AG04450 (cell line): ENCODE measurements around the gene LCN6. TPM values are rescaled to one million over a fixed set of nuclear protein-coding genes. Genes with fewer than 3 reads are reported as not detected.

Experiments
- CTCF ChIA-PET: fragments of 300-600, 350-600 bp; formaldehyde crosslinking; extraction: SDS; loops from one replicate; lab custom pipeline; 2022; ENCODE audit warnings: antibody characterized with exemption, inconsistent platforms; lab: Charles Lee
- POLR2A ChIA-PET: fragments of 350-600 bp; formaldehyde crosslinking; extraction: SDS; loops from one replicate; lab custom pipeline; 2021; ENCODE audit warnings: antibody characterized with exemption, inconsistent platforms; lab: Yijun Ruan, JAX
- DNase-seq: peaks from one replicate; pipeline ENCODE4 v3.0.0-alpha.2; 2011; ENCODE audit warnings: low read depth, low spot score
- H3K27ac ChIP-seq: one replicate; pipeline ENCODE4 v1.5.1; 2012; ENCODE audit warnings: low read depth, low read length, control low read depth
- H3K27me3 ChIP-seq: one replicate; pipeline ENCODE4 v1.6.0; 2012; ENCODE audit warnings: low read length; ENCODE audit not compliant: control insufficient read depth, insufficient read depth
- H3K4me3 ChIP-seq: 2 replicates; pipeline ENCODE4 v1.5.1; 2011; ENCODE audit warnings: mild to moderate bottlenecking, low read depth, low read length, control low read depth
- H3K9me3 ChIP-seq: 2 replicates; pipeline ENCODE4 v1.5.1; 2012; ENCODE audit warnings: low read length; ENCODE audit not compliant: control insufficient read depth, insufficient read depth
- CTCF ChIP-seq: IDR thresholded peaks from 2 replicates; pipeline ENCODE4 v1.5.1; 2011; ENCODE audit warnings: low read depth, low read length, control low read depth, inconsistent platforms
- polyA plus RNA-seq: library from polyadenylated mRNA; depleted of rRNA; stranded (reverse); fragments of >200 nt; gene quantifications from 2 replicates; pipeline ENCODE4 v1.2.3, GENCODE V29; 2011

Gene LCN6
- polyA plus RNA-seq, 1 experiment: not detected

GRCh38 chr9:136703276-136703860 lies 45.0 kb downstream of the LCN6 start:
- H3K27ac ChIP-seq: no peak overlapping the region
- H3K27me3 ChIP-seq: peaks cover 17% of the 10 kb centered on the region
- ChIA-PET CTCF (no interaction called here), POLR2A (no interaction called here)
- H3K4me3 ChIP-seq: no peak overlapping the region
- no peak for DNase-seq
- H3K9me3 ChIP-seq: no peaks in the 10 kb centered on the region
- TF ChIP-seq CTCF: no peak

DNA sequence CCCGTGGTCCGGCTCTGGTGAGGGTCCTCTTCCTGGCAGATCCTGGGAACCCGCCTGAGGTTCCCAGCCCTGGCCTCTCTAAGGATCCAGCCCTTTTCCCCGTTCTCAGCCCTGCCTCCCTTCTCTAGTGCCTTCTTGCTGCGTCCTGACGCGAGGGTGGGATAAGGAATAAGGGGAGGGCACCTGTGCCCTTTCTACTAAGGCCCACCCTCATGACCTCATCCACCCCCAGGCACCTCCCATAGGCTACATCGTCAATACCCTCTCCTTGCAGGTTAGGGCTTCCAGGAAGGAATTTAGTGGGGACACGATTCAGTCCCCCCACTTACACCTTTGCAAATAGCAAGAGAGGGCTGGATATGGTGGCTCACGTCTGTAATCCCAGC lies 46.7 kb downstream of the LCN6 start:
- POLR2A ChIA-PET: no interaction called here
- peaks cover 19% of the 10 kb centered on the region for H3K27me3 ChIP-seq
- no peaks in the 10 kb centered on the region; the same call in 1 of the 2 replicates for H3K9me3 ChIP-seq
- no peak for TF ChIP-seq CTCF
- no peak for DNase-seq
- H3K4me3 ChIP-seq: no peak overlapping the region
- H3K27ac ChIP-seq: no peak overlapping the region
- CTCF ChIA-PET: no interaction called here

DNA sequence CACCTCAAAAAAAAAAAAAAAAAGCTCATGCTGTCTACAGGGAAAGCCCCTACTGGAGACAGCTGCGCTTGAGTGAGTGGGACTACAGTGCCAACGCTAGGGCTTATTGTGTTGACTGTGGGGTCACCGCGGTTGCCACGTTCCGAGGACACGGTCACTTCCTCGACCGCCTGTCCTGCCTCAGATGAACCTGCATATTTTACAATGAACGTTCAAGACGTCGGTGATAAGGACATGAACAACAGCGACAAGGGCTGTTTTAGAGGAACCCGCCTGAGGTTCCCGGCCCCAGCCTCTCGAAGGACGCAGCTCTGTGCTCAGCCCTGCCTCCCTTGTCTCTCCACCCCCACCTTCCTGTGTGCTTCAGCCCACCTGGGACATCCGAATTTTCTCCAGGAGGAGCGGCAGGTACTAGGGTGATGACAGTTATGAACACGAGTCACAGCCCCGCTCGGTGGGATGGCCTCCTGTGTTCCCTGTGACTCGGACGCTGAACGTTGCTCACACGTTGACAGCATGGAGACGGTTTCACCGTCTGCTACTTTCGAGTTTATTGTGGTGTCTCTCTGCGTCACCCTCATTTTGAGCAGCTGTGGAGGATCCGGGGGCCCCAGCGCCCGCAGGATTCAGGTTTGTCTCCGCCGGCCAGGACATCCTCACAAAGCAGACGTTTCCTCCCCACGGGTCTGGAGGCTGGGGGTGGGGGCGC lies 47.2 kb downstream of the LCN6 start:
- DNase-seq: no peak
- Histone ChIP-seq H3K4me3 (no peak overlapping the region), H3K27me3 (peaks cover 22% of the 10 kb centered on the region), H3K27ac (no peak overlapping the region), H3K9me3 (no peaks in the 10 kb centered on the region; the same call in 1 of the 2 replicates)
- POLR2A ChIA-PET: interaction anchor here (0.6 to 1.6 kb wide), 4 partner anchors 26 to 230 kb away, joined by 3 to 8 read pairs (median 4); no protein-coding TSS in a partner anchor
- CTCF ChIA-PET: no interaction called here
- TF ChIP-seq CTCF: no peak

GRCh38 chr9:136700304-136700703 lies 48.0 kb downstream of the LCN6 start:
- no peak overlapping the region for H3K4me3 ChIP-seq
- ChIA-PET POLR2A (interaction anchor here (1.3 to 1.6 kb wide), 2 partner anchors 26 to 27 kb away, joined by 3 to 8 read pairs; no protein-coding TSS in a partner anchor), CTCF (no interaction called here)
- H3K27ac ChIP-seq: no peak overlapping the region
- no peak for TF ChIP-seq CTCF
- no peaks in the 10 kb centered on the region; the same call in 1 of the 2 replicates for H3K9me3 ChIP-seq
- no peak for DNase-seq
- peaks cover 27% of the 10 kb centered on the region for H3K27me3 ChIP-seq

DNA sequence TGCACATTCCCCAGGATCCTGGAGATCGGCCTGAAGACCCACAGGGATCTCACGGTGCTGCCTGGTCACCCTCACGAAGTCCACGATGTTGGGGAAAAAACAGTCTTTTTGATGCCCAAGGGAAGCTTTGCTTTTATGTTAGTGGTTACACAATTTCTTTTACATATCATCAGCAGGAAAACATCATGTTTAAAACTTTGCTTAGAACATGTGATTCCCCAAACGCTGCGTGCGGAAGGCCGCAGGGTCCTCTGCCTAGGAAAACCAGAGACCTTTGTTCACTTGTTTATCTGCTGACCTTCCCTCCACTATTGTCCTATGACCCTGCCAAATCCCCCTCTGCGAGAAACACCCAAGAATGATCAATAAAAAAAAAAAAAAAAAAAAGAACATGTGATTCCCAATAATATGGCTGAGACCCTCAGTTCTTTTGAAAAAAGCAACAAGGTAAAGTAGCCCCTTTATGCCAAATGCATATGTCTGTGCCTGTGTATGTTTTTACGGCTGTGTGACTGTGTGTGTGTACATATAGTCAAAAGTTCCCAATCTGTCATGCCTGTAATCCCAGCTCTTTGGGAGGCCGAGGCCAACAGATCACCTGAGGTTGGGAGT lies 49.6 kb downstream of the LCN6 start:
- POLR2A ChIA-PET: no interaction called here
- H3K4me3 ChIP-seq: no peak overlapping the region
- CTCF ChIA-PET: no interaction called here
- no peaks in the 10 kb centered on the region; the same call in 1 of the 2 replicates for H3K9me3 ChIP-seq
- DNase-seq: no peak
- H3K27me3 ChIP-seq: peaks cover 27% of the 10 kb centered on the region
- no peak overlapping the region for H3K27ac ChIP-seq
- TF ChIP-seq CTCF: no peak
